IMR-90 (cell line): ENCODE data around the gene CEP41. TPM values are rescaled to one million over a fixed set of nuclear protein-coding genes. Genes with fewer than 3 reads are reported as not detected.

Experiments
- ATAC-seq: fragments of 200-7000 bp; cut with Tn5 transposase; 2 replicates; pipeline ENCODE4 v1.9.1; 2020; ENCODE audit warnings: low read depth, mild to moderate bottlenecking, moderate library complexity
- BruUV-seq: library from RNA; stranded (reverse); fragments of 400-500 nt; replicated peaks from 2 replicates; lab custom pipeline; 2021; lab: Mats Ljungman, UMichigan
- CTCF ChIA-PET: fragments of 300-600 bp; formaldehyde crosslinking; extraction: SDS; loops from one replicate; lab custom pipeline; 2021; ENCODE audit warnings: antibody characterized with exemption; lab: Yijun Ruan, JAX
- POLR2A ChIA-PET: fragments of 300-600 bp; sonication (Branson Sonifier 250); formaldehyde crosslinking; loops from one replicate; lab custom pipeline; 2022; ENCODE audit warnings: antibody characterized with exemption; ENCODE audit not compliant: unreplicated experiment; lab: Charles Lee
- DNase-seq: peaks from one replicate; pipeline ENCODE4 v3.0.0; 2013
- H2AFZ ChIP-seq: replicated peaks from 2 replicates; pipeline ENCODE3; 2013; ENCODE audit warnings: low read length, mild to moderate bottlenecking; ENCODE audit not compliant: poor library complexity
- H2AK5ac ChIP-seq: 2 replicates; pipeline ENCODE4 v1.6.1; 2013; ENCODE audit warnings: low read depth, low read length, inconsistent platforms
- H2AK9ac ChIP-seq: replicated peaks from 2 replicates; pipeline ENCODE3; 2013; ENCODE audit warnings: mild to moderate bottlenecking, low read depth, low read length, moderate library complexity; ENCODE audit not compliant: poor library complexity
- H2BK120ac ChIP-seq: 2 replicates; pipeline ENCODE4 v1.6.1; 2013; ENCODE audit warnings: low read depth, low read length, inconsistent platforms
- H2BK15ac ChIP-seq: 3 replicates; pipeline ENCODE4 v1.6.1; 2013; ENCODE audit warnings: low read depth, low read length, inconsistent platforms
- H2BK20ac ChIP-seq: 2 replicates; pipeline ENCODE4 v1.6.1; 2013; ENCODE audit warnings: low read depth, mild to moderate bottlenecking, inconsistent platforms, low read length, moderate library complexity
- H2BK5ac ChIP-seq: 2 replicates; pipeline ENCODE4 v1.6.1; 2013; ENCODE audit warnings: mild to moderate bottlenecking, low read depth, low read length, inconsistent platforms; ENCODE audit not compliant: poor library complexity, severe bottlenecking
- H3K14ac ChIP-seq: replicated peaks from 2 replicates; pipeline ENCODE4 v1.6.1; 2013; ENCODE audit warnings: low read depth, low read length, inconsistent platforms
- H3K18ac ChIP-seq: 2 replicates; pipeline ENCODE4 v1.6.1; 2013; ENCODE audit warnings: low read depth, low read length, control low read depth
- H3K23ac ChIP-seq: 2 replicates; pipeline ENCODE4 v1.6.1; 2013; ENCODE audit warnings: low read depth, low read length, inconsistent platforms
- H3K27ac ChIP-seq: 2 replicates; pipeline ENCODE4 v1.5.1; 2013; ENCODE audit warnings: mild to moderate bottlenecking, control low read depth, low read length; ENCODE audit not compliant: insufficient read depth
- H3K27me3 ChIP-seq: 2 replicates; pipeline ENCODE4 v1.6.1; 2013; ENCODE audit warnings: low read length; ENCODE audit not compliant: control insufficient read depth, insufficient read depth
- H3K36me3 ChIP-seq: 2 replicates; pipeline ENCODE4 v1.6.1; 2013; ENCODE audit warnings: low read length, mixed read lengths; ENCODE audit not compliant: control insufficient read depth, insufficient read depth
- H3K4ac ChIP-seq: 2 replicates; pipeline ENCODE4 v1.6.1; 2013; ENCODE audit warnings: low read depth, low read length, inconsistent platforms
- H3K4me1 ChIP-seq: 2 replicates; pipeline ENCODE4 v1.6.1; 2013; ENCODE audit warnings: low read length, mixed read lengths; ENCODE audit not compliant: control insufficient read depth, insufficient read depth
- H3K4me2 ChIP-seq: 2 replicates; pipeline ENCODE4 v1.6.1; 2013; ENCODE audit warnings: low read depth, mild to moderate bottlenecking, control low read depth, low read length, moderate library complexity
- H3K4me3 ChIP-seq: 2 replicates; pipeline ENCODE4 v1.5.1; 2013; ENCODE audit warnings: low read depth, mild to moderate bottlenecking, control low read depth, low read length, moderate library complexity; ENCODE audit not compliant: insufficient read depth
- H3K56ac ChIP-seq: 2 replicates; pipeline ENCODE4 v1.6.1; 2013; ENCODE audit warnings: low read length, inconsistent platforms; ENCODE audit not compliant: insufficient read depth; ENCODE audit errors: extremely low read depth
- H3K79me1 ChIP-seq, 2 experiments: 2 replicates each; pipeline ENCODE4 v1.6.1; 2013; ENCODE audit warnings: low read length in 2 of 2, inconsistent platforms in 1 of 2, low read depth in 1 of 2
- H3K9ac ChIP-seq: 2 replicates; pipeline ENCODE4 v1.6.1; 2013; ENCODE audit warnings: low read depth, low read length, control low read depth
- H3K9me1 ChIP-seq: 2 replicates; pipeline ENCODE4 v1.6.1; 2013; ENCODE audit warnings: low read length, inconsistent platforms; ENCODE audit not compliant: insufficient read depth
- H3K9me3 ChIP-seq: 2 replicates; pipeline ENCODE4 v1.6.1; 2013; ENCODE audit warnings: low read length; ENCODE audit not compliant: control insufficient read depth, insufficient read depth
- H4K20me1 ChIP-seq: 2 replicates; pipeline ENCODE4 v1.6.1; 2013; ENCODE audit warnings: low read length, inconsistent platforms; ENCODE audit not compliant: insufficient read depth
- H4K5ac ChIP-seq: 2 replicates; pipeline ENCODE4 v1.6.1; 2013; ENCODE audit warnings: mild to moderate bottlenecking, low read depth, low read length, control low read depth
- H4K8ac ChIP-seq, 2 experiments: 2 replicates each; pipeline ENCODE4 v1.6.1; 2013; ENCODE audit warnings: low read depth in 2 of 2, low read length in 2 of 2, control low read depth in 1 of 2, inconsistent platforms in 1 of 2
- H4K91ac ChIP-seq: 2 replicates; pipeline ENCODE4 v1.6.1; 2013; ENCODE audit warnings: low read depth, low read length, inconsistent platforms; ENCODE audit not compliant: insufficient read depth
- BHLHE40 ChIP-seq: fragments of 150-350 bp; IDR thresholded peaks from 2 replicates; pipeline ENCODE4 v1.6.1; 2016; ENCODE audit warnings: mild to moderate bottlenecking, low read depth, low read length
- CEBPB ChIP-seq: IDR thresholded peaks from 2 replicates; pipeline ENCODE4 v1.6.1; 2012; ENCODE audit warnings: low read depth, low read length, improper control_type of control experiment
- MAFK ChIP-seq: IDR thresholded peaks from 2 replicates; pipeline ENCODE4 v1.6.1; 2012; ENCODE audit warnings: low read depth, low read length, improper control_type of control experiment
- WGBS, 2 experiments: methylation state at CpG; one replicate each; pipeline versions ENCODE4 v1.1.5 to v1.1.7; 2013; ENCODE audit warnings: missing lambda C conversion rate in 2 of 2; ENCODE audit not compliant: insufficient read length in 1 of 2; ENCODE audit errors: extremely low coverage in 2 of 2; 5-methylcytosine and 5-hydroxymethylcytosine counted together
- dilution Hi-C: fragments of 300-500 bp; cut with HindIII; formaldehyde crosslinking; loops from one replicate; pipeline ENCODE4 v1.14.3; 2018; ENCODE audit warnings: low sequenced_read_pairs; ENCODE audit not compliant: unreplicated experiment
- in situ Hi-C: fragments of 300-500 bp; cut with MboI; formaldehyde crosslinking; loops from 3 replicates; pipeline ENCODE4 v1.14.3; 2019; ENCODE audit warnings: low sequenced_read_pairs, inconsistent platforms, mixed read lengths
- intact Hi-C: fragments of 100-400 bp; cut with micrococcal nuclease; formaldehyde crosslinking; loops from 2 replicates; pipeline ENCODE4 v1.10.0; 2022
- polyA plus RNA-seq, 3 experiments: library from polyadenylated mRNA; depleted of rRNA; stranded (reverse); fragments of >200 nt; gene quantifications; 2 replicates each; pipeline ENCODE4 v1.2.3, GENCODE V29; 2012; ENCODE audit warnings: low replicate concordance in 1 of 3
- total RNA-seq: library from RNA; depleted of rRNA; stranded (reverse); fragments of >200 nt; gene quantifications from 2 replicates; pipeline ENCODE4 v1.2.3, GENCODE V29; 2012
- TF ChIP-seq, protein P1 (sequence below): fragments of 150-350 bp; IDR thresholded peaks from 2 replicates; pipeline ENCODE4 v1.6.1; 2017; ENCODE audit warnings: mild to moderate bottlenecking, antibody characterized with exemption, low read length, low read depth

CEP41 gene
- total and polyA plus RNA-seq, 2 of the 4 experiments (the other 2 are of a cell fraction): 12.2 to 21.9 TPM

DNA sequence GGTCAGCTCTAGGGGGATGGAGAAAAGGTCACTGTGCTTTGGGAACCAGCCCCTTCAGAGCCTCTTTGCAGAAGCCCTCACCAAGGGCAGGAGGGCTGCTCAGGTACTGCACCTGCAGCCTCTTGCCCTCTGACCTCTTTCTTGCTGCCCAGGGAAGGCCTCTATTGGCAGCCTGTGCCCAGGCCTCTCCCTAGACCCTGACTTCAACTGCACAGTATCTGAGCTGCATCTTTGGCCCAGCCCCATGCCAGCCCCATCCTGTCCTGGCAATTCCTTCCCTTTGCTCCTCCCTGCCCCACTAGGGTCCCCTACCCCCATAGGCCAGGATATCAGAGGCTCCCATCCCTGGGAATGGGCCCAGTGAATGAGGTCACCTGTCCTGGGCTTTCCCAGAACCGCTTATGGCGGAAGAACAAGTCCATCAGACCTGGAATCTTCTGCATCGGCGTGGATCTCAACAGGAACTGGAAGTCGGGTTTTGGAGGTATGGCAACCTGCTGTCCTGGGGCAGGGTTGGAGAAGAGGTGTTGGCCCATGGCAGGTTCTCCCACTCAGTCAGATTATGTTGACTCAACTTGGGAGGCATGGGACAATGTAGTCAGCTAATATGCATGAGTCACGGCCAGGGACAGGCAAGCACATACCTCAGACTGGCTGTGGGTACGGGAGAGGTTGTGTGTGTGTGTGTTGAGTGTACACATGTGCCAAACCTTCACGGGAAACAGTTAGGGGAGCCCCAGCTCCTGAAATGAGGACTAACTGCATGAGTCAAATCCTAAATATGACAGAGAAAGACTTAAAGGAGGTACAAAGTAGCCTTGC lies 77.6 kb downstream of the CEP41 start (continued):
- TF ChIP-seq, protein P1, sequence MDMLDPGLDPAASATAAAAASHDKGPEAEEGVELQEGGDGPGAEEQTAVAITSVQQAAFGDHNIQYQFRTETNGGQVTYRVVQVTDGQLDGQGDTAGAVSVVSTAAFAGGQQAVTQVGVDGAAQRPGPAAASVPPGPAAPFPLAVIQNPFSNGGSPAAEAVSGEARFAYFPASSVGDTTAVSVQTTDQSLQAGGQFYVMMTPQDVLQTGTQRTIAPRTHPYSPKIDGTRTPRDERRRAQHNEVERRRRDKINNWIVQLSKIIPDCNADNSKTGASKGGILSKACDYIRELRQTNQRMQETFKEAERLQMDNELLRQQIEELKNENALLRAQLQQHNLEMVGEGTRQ: no peak; the same call in 1 of the 2 replicates

GRCh38 chr7:130362251-130362816 lies 78.5 kb downstream of the CEP41 start:
- DNase-seq: no peak
- no peak overlapping the region for H3K9ac ChIP-seq
- in situ Hi-C loops: no loop called here
- intact Hi-C loops: no loop called here
- H3K27ac ChIP-seq: no peak overlapping the region
- no peak overlapping the region for H3K4me3 ChIP-seq
- ATAC-seq: no peak
- H3K79me1 ChIP-seq: no peaks in the 10 kb centered on the region; a peak in 1 of 4 replicates
- peaks cover 27% of the 10 kb centered on the region for H3K4me1 ChIP-seq
- H3K9me3 ChIP-seq: peaks cover 8% of the 10 kb centered on the region
- no peak overlapping the region for H2AK9ac ChIP-seq
- ChIA-PET POLR2A (no interaction called here), CTCF (no interaction called here)
- peak overlapping the region; percentile 74 for H4K91ac ChIP-seq
- peak overlapping the region; percentile 98 for H2BK120ac ChIP-seq
- H4K8ac ChIP-seq: peak overlapping the region; percentile 0 to 36; a peak in 1 of 4 replicates
- peak overlapping the region; percentile 96 for H2BK5ac ChIP-seq
- peaks cover 28% of the 10 kb centered on the region for H3K9me1 ChIP-seq
- peak overlapping the region; percentile 92 for H3K4ac ChIP-seq
- peak overlapping the region; percentile 66; the same call in 1 of the 2 replicates for H2AK5ac ChIP-seq
- H4K5ac ChIP-seq: peak overlapping the region; percentile 26; the same call in 1 of the 2 replicates
- H2BK15ac ChIP-seq: peak overlapping the region; percentile 25; the same call in 2 of the 3 replicates
- H3K23ac ChIP-seq: no peak overlapping the region
- H4K20me1 ChIP-seq: no peaks in the 10 kb centered on the region
- BruUV-seq: no TSS peak
- H3K18ac ChIP-seq: peak overlapping the region; percentile 34; the same call in 1 of the 2 replicates
- H2BK20ac ChIP-seq: peak overlapping the region; percentile 83
- dilution Hi-C loops: no loop called here
- no peak overlapping the region for H3K56ac ChIP-seq
- TF ChIP-seq MAFK (no peak), CEBPB (no peak), BHLHE40 (no peak)
- H3K14ac ChIP-seq: no peak overlapping the region; the same call in 1 of the 2 replicates
- H2AFZ ChIP-seq: no peak overlapping the region
- H3K27me3 ChIP-seq: no peaks in the 10 kb centered on the region
- H3K36me3 ChIP-seq: no peaks in the 10 kb centered on the region
- H3K4me2 ChIP-seq: no peak overlapping the region
- 92% methylated on average over 8 of the region's 10 CpGs; no CpG with 5 or more reads in 1 of the 2 experiments for WGBS, 2 experiments
